ENCODE measurements around the gene DTD1.

DTD1 gene

DNA sequence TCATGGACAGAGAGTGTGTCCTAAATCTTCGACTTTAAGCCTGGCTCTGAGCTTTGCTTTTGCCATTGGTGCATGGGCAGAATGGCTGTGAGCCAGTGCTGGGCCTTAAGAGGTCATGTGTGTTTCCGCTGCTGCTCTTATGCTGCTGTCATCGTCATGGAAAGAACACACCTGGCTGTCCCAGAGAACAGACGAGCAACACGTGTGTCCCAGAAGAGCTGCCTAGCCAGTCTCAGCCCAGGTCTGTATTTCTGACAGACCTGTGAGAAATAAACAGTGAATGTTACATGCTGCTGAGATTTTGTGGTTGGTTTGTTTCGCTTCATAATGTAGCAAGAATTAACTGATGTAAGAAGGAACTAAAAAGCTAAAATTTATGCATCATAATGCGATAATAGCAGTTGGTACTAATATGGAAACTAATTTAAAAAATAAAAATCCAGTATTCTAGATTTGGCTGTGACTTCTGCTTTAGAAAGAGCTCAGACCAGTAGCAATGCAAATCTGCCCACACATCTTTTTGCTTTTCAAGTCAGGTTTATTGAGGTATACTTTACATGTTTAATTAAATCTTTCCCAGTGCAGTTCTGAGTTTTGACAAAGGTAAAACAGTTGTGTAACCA lies 214.3 kb downstream of the DTD1 start:
- H3K4me3 Mint-ChIP-seq, result no peak overlapping the region
- peaks cover 1% of the 10 kb centered on the region for H3K9me3 Mint-ChIP-seq
- H3K27ac Mint-ChIP-seq, result no peak overlapping the region
- H3K4me1 Mint-ChIP-seq, result peaks cover 7% of the 10 kb centered on the region
- no peaks in the 10 kb centered on the region for H3K27me3 Mint-ChIP-seq
- ATAC-seq (ENCODE audit: low read depth) (peak; percentile 53), DNase-seq (ENCODE audit: low spot score in 2 of 2) (no peak)
- peaks cover 2% of the 10 kb centered on the region for H3K36me3 Mint-ChIP-seq

DNA sequence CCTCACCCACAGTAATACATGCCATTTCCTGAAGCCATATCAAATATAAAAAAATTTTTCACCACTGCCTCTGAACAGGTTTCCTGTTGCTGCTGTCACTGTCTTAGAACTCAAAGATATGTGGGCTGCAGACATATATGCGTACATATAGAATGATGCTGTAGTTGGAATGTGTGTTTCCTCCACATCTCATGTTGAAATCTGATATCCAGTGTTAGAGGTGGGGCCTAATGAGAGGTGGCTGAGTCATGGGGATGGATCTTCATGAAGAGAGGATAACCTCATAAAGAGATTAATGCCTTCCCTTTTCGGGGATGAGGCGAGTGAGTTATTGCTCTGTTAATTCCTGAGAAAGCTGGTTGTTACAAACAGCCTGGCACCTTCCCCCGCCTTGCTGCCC lies 218.0 kb downstream of the DTD1 start:
- Mint-ChIP-seq H3K36me3 (peaks cover 2% of the 10 kb centered on the region), H3K4me1 (peaks cover 7% of the 10 kb centered on the region), H3K27me3 (no peaks in the 10 kb centered on the region), H3K9me3 (peaks cover 1% of the 10 kb centered on the region), H3K27ac (no peak overlapping the region), H3K4me3 (no peak overlapping the region)
- no peak for ATAC-seq (ENCODE audit: low read depth)
- DNase-seq (ENCODE audit: low spot score in 2 of 2), result no peak

DNA sequence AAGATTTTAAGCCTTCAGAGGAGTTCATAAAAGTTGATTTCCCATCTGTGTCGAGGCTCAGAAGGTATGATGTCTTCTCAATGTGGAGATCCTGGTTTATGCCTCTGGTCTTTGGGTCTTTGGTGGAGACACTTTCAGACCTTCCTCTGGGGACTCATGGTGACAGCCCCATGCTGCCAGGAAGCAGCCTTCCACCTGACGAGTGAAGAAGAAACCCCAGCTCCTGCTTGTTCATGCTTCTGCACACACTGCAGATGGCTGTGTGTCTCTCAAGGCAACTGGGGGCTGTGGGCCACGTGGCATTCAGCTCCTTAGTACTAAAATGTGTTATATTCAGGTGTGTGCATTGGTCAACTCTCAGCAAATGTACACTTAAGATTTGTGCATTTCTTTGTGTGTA lies 220.9 kb downstream of the DTD1 start:
- no peak overlapping the region for H3K4me3 Mint-ChIP-seq
- DNase-seq (ENCODE audit: low spot score in 2 of 2), result no peak
- ATAC-seq (ENCODE audit: low read depth), result no peak
- H3K9me3 Mint-ChIP-seq, result peaks cover 1% of the 10 kb centered on the region
- H3K27me3 Mint-ChIP-seq, result peaks cover 2% of the 10 kb centered on the region
- no peak overlapping the region for H3K27ac Mint-ChIP-seq
- H3K36me3 Mint-ChIP-seq, result peaks cover 2% of the 10 kb centered on the region
- H3K4me1 Mint-ChIP-seq, result no peaks in the 10 kb centered on the region

DNA sequence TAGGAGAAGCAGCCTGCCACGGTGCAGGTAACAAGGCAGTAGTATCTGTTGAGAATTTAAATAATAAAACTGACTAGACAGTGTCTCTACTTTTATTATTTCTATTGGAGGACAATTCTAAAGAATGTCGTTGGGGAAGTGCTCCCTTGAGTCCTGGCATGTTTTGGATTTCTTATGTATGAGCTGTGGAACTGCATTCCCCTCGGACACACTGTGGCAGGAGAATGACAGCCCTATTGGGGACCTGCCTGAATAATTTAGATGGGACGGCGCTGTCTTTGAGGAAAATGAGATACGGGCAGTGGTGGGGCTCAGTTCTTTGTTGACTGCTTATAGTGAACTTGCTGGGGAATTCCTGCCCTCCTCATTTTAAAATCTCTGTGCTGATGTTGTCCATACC lies 223.3 kb downstream of the DTD1 start:
- Mint-ChIP-seq H3K4me3 (no peak overlapping the region), H3K36me3 (peaks cover 2% of the 10 kb centered on the region), H3K27me3 (peaks cover 2% of the 10 kb centered on the region), H3K9me3 (no peaks in the 10 kb centered on the region), H3K27ac (no peak overlapping the region), H3K4me1 (no peaks in the 10 kb centered on the region)
- no peak for DNase-seq (ENCODE audit: low spot score in 2 of 2)
- no peak for ATAC-seq (ENCODE audit: low read depth)

DNA sequence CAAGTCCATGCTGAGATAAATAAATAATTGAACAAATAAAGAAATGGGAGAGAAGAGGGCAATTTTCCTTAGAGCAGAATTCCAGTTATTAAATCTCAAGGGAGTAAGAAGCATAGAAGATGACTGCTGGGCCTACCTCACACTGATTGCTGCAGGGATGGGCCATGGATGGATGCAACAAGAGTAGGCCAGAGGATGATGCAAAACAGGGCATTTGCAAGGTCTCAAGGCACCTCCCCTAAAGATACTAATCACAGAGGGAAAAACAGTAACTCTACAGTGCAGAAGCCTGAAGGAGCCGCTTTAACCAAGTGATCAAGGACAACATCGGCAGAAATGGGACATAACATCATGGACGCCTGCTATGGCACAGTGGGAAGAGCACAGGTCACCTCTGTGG lies 224.1 kb downstream of the DTD1 start:
- H3K36me3 Mint-ChIP-seq, result no peaks in the 10 kb centered on the region
- H3K27me3 Mint-ChIP-seq, result peaks cover 2% of the 10 kb centered on the region
- no peak overlapping the region for H3K27ac Mint-ChIP-seq
- no peak for ATAC-seq (ENCODE audit: low read depth)
- H3K4me1 Mint-ChIP-seq, result no peaks in the 10 kb centered on the region
- DNase-seq (ENCODE audit: low spot score in 2 of 2), result no peak
- H3K4me3 Mint-ChIP-seq, result no peak overlapping the region
- no peaks in the 10 kb centered on the region for H3K9me3 Mint-ChIP-seq

DNA sequence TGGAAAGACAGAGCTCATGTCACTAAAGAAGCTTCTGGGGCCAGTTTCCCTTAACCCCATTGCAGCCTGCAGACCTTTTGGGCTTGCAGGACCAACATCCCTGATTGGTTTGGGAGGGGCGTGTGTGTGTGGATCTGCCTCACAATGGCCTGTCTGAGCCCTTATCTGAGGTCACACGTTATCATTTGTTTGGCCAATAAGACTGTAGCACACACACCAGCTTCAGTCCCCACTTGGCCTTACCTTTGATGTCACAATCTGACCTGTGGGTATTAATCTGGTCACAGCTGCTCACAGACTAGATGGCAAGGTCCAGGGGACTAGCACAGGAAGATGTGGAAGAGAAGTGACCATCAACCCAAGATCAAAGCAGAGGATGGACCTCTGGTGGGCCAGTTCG lies 225.6 kb downstream of the DTD1 start, which contains the start of gene SCP2D1:
TSS of gene SCP2D1 (plus strand) at position 301 of the 400 bp plus-strand sequence. CDS start at position 334, 33 bp downstream.
- Mint-ChIP-seq H3K27ac (no peak within 1 kb of the TSS), H3K36me3 (no peaks in the 10 kb centered on the region), H3K4me1 (no peaks in the 10 kb centered on the region), H3K9me3 (no peaks in the 10 kb centered on the region), H3K27me3 (peaks cover 4% of the 10 kb centered on the region), H3K4me3 (no peak within 1 kb of the TSS)
- no peak for ATAC-seq (ENCODE audit: low read depth)
- DNase-seq (ENCODE audit: low spot score in 2 of 2), result no peak

DNA sequence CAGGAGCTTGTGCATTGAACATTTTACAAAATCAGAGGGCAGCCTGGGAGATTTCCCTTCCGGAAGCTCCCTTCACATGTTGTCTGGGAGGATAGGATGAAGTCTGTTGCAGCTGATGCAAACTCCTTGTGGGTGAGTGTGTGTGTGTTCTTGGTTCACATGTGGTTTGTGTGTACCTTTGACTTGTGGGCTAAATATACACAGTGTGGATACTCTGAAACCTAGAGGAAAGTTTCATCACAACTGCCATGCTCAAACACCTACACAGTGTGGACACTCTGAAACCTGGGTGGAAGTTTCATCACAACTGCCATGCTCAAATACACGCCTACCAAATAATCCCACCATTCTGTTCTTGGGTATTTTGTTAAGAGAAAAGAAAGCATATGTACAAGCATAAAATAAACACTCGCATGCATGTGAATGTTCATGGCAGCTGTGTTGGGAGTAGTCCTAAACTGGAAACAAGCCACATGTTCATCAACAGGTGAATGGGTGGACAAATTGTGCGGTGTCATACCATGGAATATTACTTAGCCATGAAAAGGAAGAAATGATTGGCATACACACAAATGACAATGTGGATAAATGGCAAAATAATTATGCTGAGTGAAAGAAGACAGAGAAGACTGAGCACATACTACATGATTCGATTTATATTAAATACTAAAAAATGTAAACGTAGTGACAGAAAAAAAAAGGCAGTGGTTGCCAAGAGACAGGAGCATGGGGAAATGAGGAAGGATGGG lies 227.5 kb downstream of the DTD1 start:
- peaks cover 1% of the 10 kb centered on the region for H3K9me3 Mint-ChIP-seq
- no peak overlapping the region for H3K4me3 Mint-ChIP-seq
- no peaks in the 10 kb centered on the region for H3K4me1 Mint-ChIP-seq
- no peak overlapping the region for H3K27ac Mint-ChIP-seq
- no peaks in the 10 kb centered on the region for H3K36me3 Mint-ChIP-seq
- DNase-seq (ENCODE audit: low spot score in 2 of 2) (no peak), ATAC-seq (ENCODE audit: low read depth) (no peak)
- H3K27me3 Mint-ChIP-seq, result peaks cover 4% of the 10 kb centered on the region
